K562 (cell line): ENCODE data around the gene ZNF300. TPM values are rescaled to one million over a fixed set of nuclear protein-coding genes. Genes with fewer than 3 reads are reported as not detected.

Experiments used
- BCOR ChIP-seq: fragments of 450-650 bp; IDR thresholded peaks from 2 replicates; pipeline ENCODE4 v1.6.1; 2016
- BRD4 ChIP-seq: fragments of 200-600 bp; sonication (generic); IDR thresholded peaks from 2 replicates; pipeline ENCODE4 v1.6.1; 2017; ENCODE audit warnings: inconsistent platforms
- CCAR2 ChIP-seq: fragments of 200-400 bp; formaldehyde crosslinking; IDR thresholded peaks from 2 replicates; pipeline ENCODE4 v1.6.1; 2017; ENCODE audit warnings: mild to moderate bottlenecking, low read depth, low read length
- CXXC5 ChIP-seq: fragments of 250-450 bp; sonication (Bioruptor Pico); IDR thresholded peaks from 2 replicates; pipeline ENCODE4 v1.8.0; 2022; ENCODE audit warnings: inconsistent platforms, mild to moderate bottlenecking, moderate library complexity
- ESRRA ChIP-seq: fragments of 450-650 bp; IDR thresholded peaks from 2 replicates; pipeline ENCODE4 v1.6.1; 2014; ENCODE audit warnings: low read depth, mild to moderate bottlenecking, moderate library complexity, borderline replicate concordance
- FOXA1 ChIP-seq: fragments of 450-650 bp; IDR thresholded peaks from 2 replicates; pipeline ENCODE4 v1.6.1; 2016; ENCODE audit warnings: mild to moderate bottlenecking, borderline replicate concordance
- HBP1 ChIP-seq: fragments of 450-650 bp; formaldehyde crosslinking; IDR thresholded peaks from 2 replicates; pipeline ENCODE4 v1.4.0; 2022; ENCODE audit warnings: missing genetic modification characterization
- KDM1A ChIP-seq, 2 experiments: fragments of 450-650 bp; IDR thresholded peaks; 2 replicates each; pipeline ENCODE4 v1.6.1; 2016; ENCODE audit warnings: mild to moderate bottlenecking in 2 of 2
- MAZ ChIP-seq, 2 experiments: fragments of 450-650 bp in 1 of 2; sonication (generic) in 1 of 2; formaldehyde crosslinking; IDR thresholded peaks in 1 of 2; conservative IDR thresholded peaks in 1 of 2; 2 replicates each; pipeline versions ENCODE4 v1.4.0 to v1.5.0; 2020; ENCODE audit warnings: mild to moderate bottlenecking in 1 of 2, missing genetic modification reagents in 1 of 2
- PCBP1 ChIP-seq: fragments of 200-400 bp; formaldehyde crosslinking; IDR thresholded peaks from 2 replicates; pipeline ENCODE4 v1.6.1; 2018; ENCODE audit warnings: mild to moderate bottlenecking, low read depth, low read length; ENCODE audit not compliant: poor library complexity, severe bottlenecking
- PHF8 ChIP-seq: fragments of 200-600 bp; sonication (generic); IDR thresholded peaks from 2 replicates; pipeline ENCODE4 v1.6.1; 2012; ENCODE audit warnings: mixed run types, mild to moderate bottlenecking, inconsistent platforms, low read length, moderate library complexity, borderline replicate concordance
- RB1 ChIP-seq: fragments of 450-650 bp; IDR thresholded peaks from 2 replicates; pipeline ENCODE4 v1.6.1; 2017; ENCODE audit warnings: low read depth, mild to moderate bottlenecking
- TGIF2 ChIP-seq: sonication (generic); formaldehyde crosslinking; IDR thresholded peaks from 2 replicates; pipeline ENCODE4 v1.8.1; 2022; ENCODE audit warnings: mild to moderate bottlenecking, missing genetic modification reagents, moderate library complexity
- ZBTB5 ChIP-seq: fragments of 450-650 bp; IDR thresholded peaks from 2 replicates; pipeline ENCODE4 v1.6.1; 2017; ENCODE audit warnings: antibody characterized with exemption
- ZNF57 ChIP-seq: fragments of 450-650 bp; formaldehyde crosslinking; IDR thresholded peaks from 2 replicates; pipeline ENCODE4 v1.4.0; 2020; ENCODE audit warnings: mild to moderate bottlenecking, moderate library complexity
- ZNF695 ChIP-seq: fragments of 450-650 bp; formaldehyde crosslinking; IDR thresholded peaks from 2 replicates; pipeline ENCODE4 v1.4.0; 2020; ENCODE audit warnings: mild to moderate bottlenecking, moderate library complexity
- polyA plus RNA-seq, 8 experiments: library from polyadenylated mRNA; depleted of rRNA in 4 of 8; stranded (reverse) in 5 of 8; unstranded in 3 of 8; fragments of >200 nt; fragmentation: Nextera tagmentation in 2 of 8; fragmentation: Illumina TruSeq in 1 of 8; extraction: Ambion mirVana in 2 of 8; extraction: Trizol in 1 of 8; gene quantifications; 2 replicates each; pipeline versions ENCODE4 v1.2.1 to v1.2.3, GENCODE V29; 2011 to 2014; ENCODE audit warnings: inconsistent platforms in 1 of 8, missing spikeins in 1 of 8
- total RNA-seq, 7 experiments: library from RNA; depleted of rRNA in 6 of 7; stranded (reverse); fragments of >200 nt in 6 of 7; fragmentation: Illumina TruSeq in 2 of 7; extraction: Trizol in 2 of 7; gene quantifications; 2 replicates each; pipeline versions ENCODE4 v1.2.1 to v1.2.3, GENCODE V29; 2011 to 2021; ENCODE audit warnings: low replicate concordance in 1 of 7
- TF ChIP-seq, protein P1 (sequence below), 2 experiments: fragments of 450-650 bp; IDR thresholded peaks; 2 replicates each; pipeline ENCODE4 v1.6.1; 2016; ENCODE audit warnings: mild to moderate bottlenecking in 2 of 2, borderline replicate concordance in 1 of 2, low read depth in 1 of 2, moderate library complexity in 1 of 2

Gene ZNF300
- total and polyA plus RNA-seq, 9 of the 15 experiments (the other 6 are each of a cell fraction or from before 2014, with no cell fraction given), result 4.4 to 13.2 (median 11.1) TPM

DNA sequence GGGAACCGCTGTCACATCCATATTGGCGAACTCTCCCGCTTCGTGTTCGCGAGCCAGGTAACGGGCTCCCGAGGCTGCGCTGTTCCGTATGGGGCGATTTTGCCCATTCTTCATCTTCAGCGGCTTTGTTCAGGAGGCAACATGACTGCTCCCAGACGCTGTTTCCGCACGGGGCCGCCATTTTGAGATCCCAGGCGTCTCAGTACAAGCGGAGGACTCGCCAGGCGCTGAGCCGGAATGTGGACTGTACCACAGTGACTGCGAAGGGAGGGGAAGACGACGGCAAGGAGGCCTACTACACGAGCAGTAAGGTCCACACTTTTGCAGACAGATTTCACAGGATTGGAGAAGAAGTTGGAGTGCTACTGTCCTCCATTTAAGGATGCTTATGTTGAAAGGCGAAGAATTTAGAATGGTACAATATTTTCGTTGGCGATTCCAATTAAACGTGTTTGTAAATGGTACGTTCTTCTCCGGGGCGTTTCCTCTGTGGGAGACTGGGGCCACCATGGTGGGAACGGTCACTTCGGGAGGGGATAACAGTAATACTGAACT lies 41.6 kb upstream of the ZNF300 start (continued):
- TF ChIP-seq, protein P1, sequence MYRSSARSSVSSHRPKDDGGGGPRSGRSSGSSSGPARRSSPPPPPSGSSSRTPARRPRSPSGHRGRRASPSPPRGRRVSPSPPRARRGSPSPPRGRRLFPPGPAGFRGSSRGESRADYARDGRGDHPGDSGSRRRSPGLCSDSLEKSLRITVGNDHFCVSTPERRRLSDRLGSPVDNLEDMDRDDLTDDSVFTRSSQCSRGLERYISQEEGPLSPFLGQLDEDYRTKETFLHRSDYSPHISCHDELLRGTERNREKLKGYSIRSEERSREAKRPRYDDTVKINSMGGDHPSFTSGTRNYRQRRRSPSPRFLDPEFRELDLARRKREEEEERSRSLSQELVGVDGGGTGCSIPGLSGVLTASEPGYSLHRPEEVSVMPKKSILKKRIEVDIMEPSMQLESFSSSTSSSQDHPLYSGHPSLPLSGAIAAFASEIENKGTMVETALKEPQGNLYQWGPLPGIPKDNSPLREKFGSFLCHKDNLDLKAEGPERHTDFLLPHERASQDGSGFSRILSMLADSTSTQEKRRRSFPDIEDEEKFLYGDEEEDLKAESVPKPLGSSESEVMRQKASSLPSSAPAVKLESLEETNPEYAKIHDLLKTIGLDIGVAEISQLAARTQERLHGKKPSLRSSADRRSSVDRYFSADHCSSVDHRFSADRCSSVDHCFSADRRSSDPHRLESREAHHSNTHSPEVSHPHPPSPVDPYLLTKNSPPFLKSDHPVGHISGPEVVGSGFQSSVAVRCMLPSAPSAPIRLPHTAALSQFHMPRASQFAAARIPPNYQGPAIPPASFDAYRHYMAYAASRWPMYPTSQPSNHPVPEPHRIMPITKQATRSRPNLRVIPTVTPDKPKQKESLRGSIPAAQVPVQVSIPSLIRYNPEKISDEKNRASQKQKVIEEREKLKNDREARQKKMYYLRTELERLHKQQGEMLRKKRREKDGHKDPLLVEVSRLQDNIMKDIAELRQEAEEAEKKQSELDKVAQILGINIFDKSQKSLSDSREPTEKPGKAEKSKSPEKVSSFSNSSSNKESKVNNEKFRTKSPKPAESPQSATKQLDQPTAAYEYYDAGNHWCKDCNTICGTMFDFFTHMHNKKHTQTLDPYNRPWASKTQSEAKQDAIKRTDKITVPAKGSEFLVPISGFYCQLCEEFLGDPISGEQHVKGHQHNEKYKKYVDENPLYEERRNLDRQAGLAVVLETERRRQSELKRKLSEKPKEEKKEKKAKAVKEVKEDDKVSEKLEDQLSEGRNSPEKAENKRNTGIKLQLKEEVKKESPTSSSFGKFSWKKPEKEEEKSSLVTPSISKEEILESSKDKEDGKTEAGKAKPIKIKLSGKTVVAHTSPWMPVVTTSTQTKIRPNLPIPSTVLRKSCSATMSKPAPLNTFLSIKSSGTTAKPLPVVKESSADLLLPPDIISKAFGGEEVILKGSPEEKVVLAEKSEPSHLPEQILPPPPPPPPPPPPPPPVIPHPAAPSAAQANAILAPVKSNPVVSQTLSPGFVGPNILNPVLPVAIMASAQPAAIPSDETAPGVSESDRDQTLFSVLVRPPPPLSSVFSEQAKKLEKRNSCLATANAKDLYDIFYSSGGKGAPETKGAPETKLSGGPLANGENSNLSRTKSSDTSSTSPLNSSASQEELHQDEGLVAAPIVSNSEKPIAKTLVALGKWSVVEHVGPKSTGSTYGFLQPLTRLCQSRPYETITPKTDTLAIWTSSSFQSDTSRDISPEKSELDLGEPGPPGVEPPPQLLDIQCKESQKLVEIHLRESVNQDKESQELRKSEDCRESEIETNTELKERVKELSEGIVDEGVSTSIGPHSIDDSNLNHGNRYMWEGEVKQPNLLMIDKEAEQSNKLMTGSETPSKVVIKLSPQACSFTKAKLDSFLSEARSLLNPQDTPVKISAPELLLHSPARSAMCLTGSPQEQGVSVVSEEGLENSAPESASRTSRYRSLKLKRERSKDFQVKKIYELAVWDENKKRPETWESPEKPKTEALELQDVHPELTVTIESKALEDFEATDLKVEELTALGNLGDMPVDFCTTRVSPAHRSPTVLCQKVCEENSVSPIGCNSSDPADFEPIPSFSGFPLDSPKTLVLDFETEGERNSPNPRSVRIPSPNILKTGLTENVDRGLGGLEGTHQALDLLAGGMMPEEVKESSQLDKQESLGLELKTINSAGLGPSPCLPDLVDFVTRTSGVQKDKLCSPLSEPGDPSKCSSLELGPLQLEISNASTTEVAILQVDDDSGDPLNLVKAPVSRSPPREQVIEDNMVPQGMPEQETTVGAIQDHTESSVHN (IDR thresholded peaks at IDR 0.05; ENCODE audit: borderline replicate concordance in 1 of 2, low read depth in 1 of 2), result no peak
- TF ChIP-seq BRD4 (0 out of 2 replicates have a peak, but pooled peaks have one; percentile 38), FOXA1 (no peak), PHF8 (peak; percentile 45; the same call in 1 of the 2 replicates), ZBTB5 (no peak), KDM1A (IDR thresholded peaks at IDR 0.05) (no peak), MAZ (CRISPR knock-in tag; conservative IDR thresholded peaks at IDR 0.05 in 1 of 2, IDR thresholded peaks at IDR 0.05 in 1 of 2) (peak in 1 of 2 experiments; percentile 58; a peak in 2 of 4 replicates), CCAR2 (no peak), RB1 (no peak), ZNF57 (CRISPR knock-in tag) (no peak), CXXC5 (peak; percentile 47), TGIF2 (no peak), ESRRA (0 out of 2 replicates have a peak, but pooled peaks have one; percentile 19), PCBP1 (no peak), BCOR (no peak), HBP1 (CRISPR knock-in tag) (no peak), ZNF695 (no peak)
